Calu3 (cell line): ENCODE data around the gene ARHGAP26. TPM values are rescaled to one million over a fixed set of nuclear protein-coding genes. Genes with fewer than 3 reads are reported as not detected.
A peak's percentile ranks its signal among the peaks of the same experiment; 100 is the strongest.

ENCODE experiments used
- BruUV-seq: library from RNA; stranded (reverse); fragments of 400-500 nt; replicated peaks from 2 replicates; lab custom pipeline; 2021; lab: Mats Ljungman, UMichigan
- CTCF ChIA-PET: fragments of 300-600 bp; sonication (Branson Sonifier 250); formaldehyde crosslinking; loops from one replicate; lab custom pipeline; 2022; ENCODE audit warnings: antibody characterized with exemption; lab: Charles Lee
- DNase-seq: peaks from one replicate; pipeline ENCODE4 v3.0.0; 2022
- H3K27ac Mint-ChIP-seq: one replicate; pipeline ENCODE4 v1.8.0; 2022; ENCODE audit warnings: mixed read lengths; ENCODE audit not compliant: unreplicated experiment
- H3K27me3 Mint-ChIP-seq: one replicate; pipeline ENCODE4 v1.8.0; 2022; ENCODE audit warnings: mixed read lengths; ENCODE audit not compliant: unreplicated experiment
- H3K36me3 Mint-ChIP-seq: one replicate; pipeline ENCODE4 v1.8.0; 2022; ENCODE audit warnings: mild to moderate bottlenecking, moderate library complexity, mixed read lengths; ENCODE audit not compliant: insufficient read depth, unreplicated experiment
- H3K4me1 Mint-ChIP-seq: one replicate; pipeline ENCODE4 v1.8.0; 2022; ENCODE audit warnings: mild to moderate bottlenecking, low read depth, mixed read lengths; ENCODE audit not compliant: unreplicated experiment
- H3K4me3 Mint-ChIP-seq: one replicate; pipeline ENCODE4 v1.8.0; 2022; ENCODE audit warnings: mild to moderate bottlenecking, low read depth, moderate library complexity, mixed read lengths; ENCODE audit not compliant: unreplicated experiment
- H3K9me3 Mint-ChIP-seq: one replicate; pipeline ENCODE4 v1.8.0; 2022; ENCODE audit warnings: low read depth, mixed read lengths; ENCODE audit not compliant: unreplicated experiment
- CTCF ChIP-seq: fragments of 200-600 bp; IDR thresholded peaks from one replicate; pipeline ENCODE4 v1.8.0; 2022; ENCODE audit warnings: antibody characterized with exemption; ENCODE audit not compliant: unreplicated experiment
- intact Hi-C: fragments of 100-400 bp; cut with micrococcal nuclease; formaldehyde crosslinking; loops from one replicate; pipeline ENCODE4 v1.10.0; 2022; ENCODE audit not compliant: unreplicated experiment
- total RNA-seq: library from RNA; stranded (reverse); gene quantifications from 2 replicates; pipeline ENCODE4 v1.2.3, GENCODE V29; 2022

Gene ARHGAP26
- total RNA-seq, 1 experiment from 2014 or later, result 118 TPM

DNA sequence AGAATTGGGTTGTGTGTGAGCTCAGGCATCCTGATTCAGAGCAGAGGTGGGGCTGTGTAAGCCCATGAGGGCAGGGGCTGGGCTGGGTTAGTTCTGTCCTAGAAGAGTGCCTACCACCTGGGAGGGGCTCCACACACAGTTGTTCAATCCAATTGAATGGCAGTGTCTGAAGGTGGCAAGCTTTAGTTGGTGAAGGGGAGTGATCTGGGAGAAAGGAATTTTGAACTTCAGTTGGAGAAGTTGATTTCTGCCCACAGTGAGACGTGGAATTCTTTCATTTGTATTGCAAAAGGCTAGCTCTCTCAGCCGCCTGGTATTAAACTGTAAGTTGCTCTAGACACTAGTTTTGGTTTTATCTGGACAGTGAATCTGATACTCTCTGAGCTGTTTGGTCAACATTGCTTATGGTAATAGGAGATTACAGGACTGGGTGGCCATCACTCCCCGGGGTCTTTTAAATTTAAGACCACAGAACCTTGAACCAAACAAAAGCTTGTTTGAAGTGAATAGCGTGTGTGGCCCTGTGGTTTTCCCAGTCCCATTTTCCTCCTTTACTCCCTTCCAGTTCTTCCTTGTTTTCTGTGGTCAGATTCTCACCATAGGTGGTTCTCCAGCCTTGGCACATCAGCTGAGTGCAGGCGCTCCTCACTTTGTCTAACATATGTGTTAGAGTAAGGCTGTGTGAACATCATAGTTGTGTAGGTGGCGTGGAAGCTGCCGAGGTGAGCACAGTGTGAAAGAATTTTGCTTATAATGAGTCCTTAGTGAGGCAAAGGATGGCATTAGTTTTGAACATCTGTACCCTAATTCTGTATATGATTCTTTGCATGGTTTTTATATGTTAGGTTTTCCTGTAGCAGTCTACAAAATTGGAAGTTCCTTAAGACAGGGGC, 78.0 kb downstream of the ARHGAP26 start:
- TF ChIP-seq CTCF, result no peak
- Mint-ChIP-seq H3K4me3 (no peak overlapping the region), H3K4me1 (peaks cover 78% of the 10 kb centered on the region), H3K9me3 (no peaks in the 10 kb centered on the region), H3K36me3 (no peaks in the 10 kb centered on the region), H3K27me3 (no peaks in the 10 kb centered on the region), H3K27ac (peak overlapping the region; percentile 30)
- DNase-seq, result no peak
- no TSS peak for BruUV-seq
- intact Hi-C loops, result no loop called here
- CTCF ChIA-PET, result interaction anchor here (0.9 to 1.2 kb wide), 5 partner anchors 12 to 40 kb away, joined by 3 to 4 read pairs (median 3); no protein-coding TSS in a partner anchor

GRCh38 chr5:142849466-142849865, 79.3 kb downstream of the ARHGAP26 start:
- no peak overlapping the region for H3K4me3 Mint-ChIP-seq
- CTCF ChIA-PET, result no interaction called here
- intact Hi-C loops, result no loop called here
- H3K9me3 Mint-ChIP-seq, result no peaks in the 10 kb centered on the region
- no TSS peak for BruUV-seq
- no peak for TF ChIP-seq CTCF
- DNase-seq, result no peak
- no peaks in the 10 kb centered on the region for H3K36me3 Mint-ChIP-seq
- no peak overlapping the region for H3K27ac Mint-ChIP-seq
- peaks cover 83% of the 10 kb centered on the region for H3K4me1 Mint-ChIP-seq
- H3K27me3 Mint-ChIP-seq, result no peaks in the 10 kb centered on the region

DNA sequence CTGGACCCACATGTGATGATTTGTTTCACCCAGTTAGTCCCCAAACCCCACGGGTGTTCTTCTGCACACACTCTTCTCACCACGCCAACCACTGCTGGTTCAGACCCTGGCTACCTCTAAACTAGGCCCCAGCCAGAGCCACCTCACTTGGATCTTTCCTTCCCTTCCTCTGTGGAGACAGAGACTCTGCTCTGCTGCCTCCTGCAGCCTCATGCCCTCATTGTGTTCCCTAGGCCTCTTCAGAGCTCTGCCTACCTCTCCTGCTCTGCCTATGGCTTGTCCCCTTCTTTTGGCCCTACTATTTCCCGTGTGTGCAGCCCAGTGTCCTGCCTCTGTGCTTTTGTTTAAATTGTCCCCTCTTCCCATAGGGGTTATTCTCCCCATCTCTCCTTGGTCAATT, 79.7 kb downstream of the ARHGAP26 start:
- Mint-ChIP-seq H3K9me3 (no peaks in the 10 kb centered on the region), H3K36me3 (no peaks in the 10 kb centered on the region), H3K4me3 (no peak overlapping the region), H3K4me1 (peaks cover 83% of the 10 kb centered on the region), H3K27me3 (no peaks in the 10 kb centered on the region), H3K27ac (peak overlapping the region; percentile 5)
- CTCF ChIA-PET, result no interaction called here
- BruUV-seq, result no TSS peak
- intact Hi-C loops, result no loop called here
- DNase-seq, result no peak
- no peak for TF ChIP-seq CTCF

- TF ChIP-seq CTCF, result no peak
- BruUV-seq, result no TSS peak
- Mint-ChIP-seq H3K27me3 (no peaks in the 10 kb centered on the region), H3K9me3 (no peaks in the 10 kb centered on the region), H3K4me1 (peaks cover 80% of the 10 kb centered on the region), H3K27ac (no peak overlapping the region), H3K36me3 (no peaks in the 10 kb centered on the region), H3K4me3 (no peak overlapping the region)
- no peak for DNase-seq
- intact Hi-C loops, result no loop called here
- CTCF ChIA-PET, result no interaction called here
These were observed 81.6 kb downstream of the ARHGAP26 start for GRCh38 chr5:142851731-142852130.
